Stimulated activated CD4-positive, alpha-beta T cell treated with anti-CD3 and anti-CD28 coated beads, Interleukin-15, amount 100 ng/mL, for 24 hours (primary cell): ENCODE measurements around the gene RAB37.

Source experiments
- DNase-seq: peaks from one replicate; pipeline ENCODE4 v3.0.0-alpha.2; 2020

RAB37 gene

GRCh38 chr17:74746376-74746775 lies 9.3 kb downstream of the RAB37 start:
- no peak for DNase-seq

- no peak for DNase-seq
Observed at GRCh38 chr17:74746922-74747321, 9.9 kb downstream of the RAB37 start.

- DNase-seq = no peak
Observed at GRCh38 chr17:74748279-74748528, 11.1 kb downstream of the RAB37 start.

GRCh38 chr17:74748529-74749278 lies 11.6 kb downstream of the RAB37 start, which contains the start of gene NHERF1:
TSS of gene NHERF1 (plus strand) at chr17:74748628. CDS start at chr17:74748847, 219 bp downstream.
- peak; percentile 97 for DNase-seq

- DNase-seq = peak; percentile 72
Observed at GRCh38 chr17:74749279-74750038, 12.4 kb downstream of the RAB37 start.

GRCh38 chr17:74750039-74750326 lies 12.9 kb downstream of the RAB37 start:
- DNase-seq = no peak

- DNase-seq = peak; percentile 48
Observed at GRCh38 chr17:74750327-74751069, 13.4 kb downstream of the RAB37 start.

- DNase-seq = no peak
Observed at GRCh38 chr17:74752415-74752814, 15.4 kb downstream of the RAB37 start.

GRCh38 chr17:74752822-74753401 lies 15.9 kb downstream of the RAB37 start:
- no peak for DNase-seq

- no peak for DNase-seq
Observed at GRCh38 chr17:74754832-74755231, 17.8 kb downstream of the RAB37 start.

- DNase-seq = no peak
Observed at GRCh38 chr17:74755533-74755932, 18.5 kb downstream of the RAB37 start.

GRCh38 chr17:74756891-74757290 lies 19.8 kb downstream of the RAB37 start:
- no peak for DNase-seq

GRCh38 chr17:74757502-74757901 lies 20.4 kb downstream of the RAB37 start:
- no peak for DNase-seq

GRCh38 chr17:74757931-74758847 lies 21.1 kb downstream of the RAB37 start:
- no peak for DNase-seq

GRCh38 chr17:74758848-74759168 lies 21.8 kb downstream of the RAB37 start:
- DNase-seq = no peak

- DNase-seq = peak; percentile 60
Observed at GRCh38 chr17:74759243-74759801, 22.3 kb downstream of the RAB37 start.

- no peak for DNase-seq
Observed at GRCh38 chr17:74759941-74760340, 22.9 kb downstream of the RAB37 start.

GRCh38 chr17:74760404-74761105 lies 23.5 kb downstream of the RAB37 start:
- DNase-seq = no peak

- DNase-seq = no peak
Observed at GRCh38 chr17:74761419-74761818, 24.4 kb downstream of the RAB37 start.

- no peak for DNase-seq
Observed at GRCh38 chr17:74761931-74762330, 24.9 kb downstream of the RAB37 start.

GRCh38 chr17:74763565-74764387 lies 26.7 kb downstream of the RAB37 start:
- DNase-seq = no peak
